Loucy (cell line): Measurements from ENCODE around the gene NAV2.

Experiments used
- H2AFZ ChIP-seq: fragments of 200-600 bp; sonication (generic); 2 replicates; pipeline ENCODE4 v1.6.0; 2016; ENCODE audit warnings: antibody characterized with exemption, mild to moderate bottlenecking, low read length, moderate library complexity
- H3F3A ChIP-seq: fragments of 200-600 bp; 2 replicates; pipeline ENCODE4 v1.6.0; 2016; ENCODE audit warnings: antibody characterized with exemption, low read depth, mild to moderate bottlenecking
- H3K27me3 ChIP-seq: fragments of 200-600 bp; sonication (generic); 2 replicates; pipeline ENCODE4 v1.6.1; 2014; ENCODE audit warnings: low read length, mild to moderate bottlenecking; ENCODE audit not compliant: insufficient read depth, poor library complexity, severe bottlenecking
- H3K36me3 ChIP-seq: fragments of 200-600 bp; sonication (generic); 2 replicates; pipeline ENCODE4 v1.6.1; 2016; ENCODE audit warnings: low read length; ENCODE audit not compliant: insufficient read depth
- H3K4me1 ChIP-seq: fragments of 200-600 bp; sonication (generic); 2 replicates; pipeline ENCODE4 v1.5.1; 2014; ENCODE audit warnings: low read length, mild to moderate bottlenecking; ENCODE audit not compliant: insufficient read depth, poor library complexity, severe bottlenecking
- H3K4me2 ChIP-seq: fragments of 200-600 bp; sonication (generic); 2 replicates; pipeline ENCODE4 v1.6.0; 2014; ENCODE audit warnings: antibody characterized with exemption, low read length, low read depth, mild to moderate bottlenecking; ENCODE audit not compliant: poor library complexity, severe bottlenecking
- H3K4me3 ChIP-seq: fragments of 200-600 bp; sonication (generic); 2 replicates; pipeline ENCODE4 v1.5.1; 2014; ENCODE audit warnings: low read length, mild to moderate bottlenecking, mixed read lengths; ENCODE audit not compliant: poor library complexity, severe bottlenecking
- H3K79me2 ChIP-seq: fragments of 200-600 bp; sonication (generic); 2 replicates; pipeline ENCODE4 v1.6.1; 2014; ENCODE audit warnings: low read length; ENCODE audit not compliant: insufficient read depth
- H3K9ac ChIP-seq: fragments of 200-600 bp; sonication (generic); 2 replicates; pipeline ENCODE4 v1.6.0; 2014; ENCODE audit warnings: mild to moderate bottlenecking, low read depth, low read length, moderate library complexity; ENCODE audit not compliant: poor library complexity, severe bottlenecking
- H3K9me2 ChIP-seq: fragments of 200-600 bp; sonication (generic); replicated peaks from 2 replicates; pipeline ENCODE4 v1.6.1; 2016; ENCODE audit warnings: low read depth, low read length, mixed read lengths
- H3K9me3 ChIP-seq: fragments of 200-600 bp; sonication (generic); 2 replicates; pipeline ENCODE4 v1.6.1; 2014; ENCODE audit warnings: mild to moderate bottlenecking, antibody characterized with exemption, low read length, low read depth; ENCODE audit not compliant: insufficient read depth
- H4K20me1 ChIP-seq: fragments of 200-600 bp; sonication (generic); 2 replicates; pipeline ENCODE4 v1.6.0; 2014; ENCODE audit warnings: antibody characterized with exemption, low read length, mild to moderate bottlenecking; ENCODE audit not compliant: insufficient read depth, poor library complexity, severe bottlenecking
- EZH2phosphoT487 ChIP-seq: fragments of 200-600 bp; IDR thresholded peaks from 2 replicates; pipeline ENCODE4 v1.6.1; 2018; ENCODE audit warnings: antibody characterized with exemption, mild to moderate bottlenecking, moderate library complexity, borderline replicate concordance
- TF ChIP-seq, protein P1 (sequence below): fragments of 200-600 bp; sonication (generic); conservative IDR thresholded peaks from 2 replicates; pipeline ENCODE4 v1.5.1; 2014; ENCODE audit warnings: mild to moderate bottlenecking, antibody characterized with exemption, low read length

Gene NAV2

DNA sequence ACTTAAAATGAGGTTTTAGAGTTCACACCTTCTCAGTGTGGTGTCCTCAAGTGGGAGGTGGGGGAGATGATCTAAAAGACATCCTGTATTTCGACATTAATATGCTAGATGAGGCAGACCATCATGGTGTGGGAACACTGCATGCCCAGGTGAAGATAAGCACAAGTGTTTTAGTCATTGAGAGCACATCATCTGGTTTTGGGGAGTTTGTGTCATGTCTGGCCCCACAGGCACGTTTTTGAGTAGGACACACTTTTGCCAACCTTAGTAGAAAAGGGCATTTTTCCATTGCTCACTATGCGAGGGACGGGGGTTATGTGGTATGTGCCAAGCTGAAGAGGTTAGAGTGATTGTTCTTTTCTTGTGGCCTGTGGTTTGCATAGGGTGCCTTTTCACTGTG is 258.3 kb downstream of the NAV2 start:
- TF ChIP-seq, protein P1, sequence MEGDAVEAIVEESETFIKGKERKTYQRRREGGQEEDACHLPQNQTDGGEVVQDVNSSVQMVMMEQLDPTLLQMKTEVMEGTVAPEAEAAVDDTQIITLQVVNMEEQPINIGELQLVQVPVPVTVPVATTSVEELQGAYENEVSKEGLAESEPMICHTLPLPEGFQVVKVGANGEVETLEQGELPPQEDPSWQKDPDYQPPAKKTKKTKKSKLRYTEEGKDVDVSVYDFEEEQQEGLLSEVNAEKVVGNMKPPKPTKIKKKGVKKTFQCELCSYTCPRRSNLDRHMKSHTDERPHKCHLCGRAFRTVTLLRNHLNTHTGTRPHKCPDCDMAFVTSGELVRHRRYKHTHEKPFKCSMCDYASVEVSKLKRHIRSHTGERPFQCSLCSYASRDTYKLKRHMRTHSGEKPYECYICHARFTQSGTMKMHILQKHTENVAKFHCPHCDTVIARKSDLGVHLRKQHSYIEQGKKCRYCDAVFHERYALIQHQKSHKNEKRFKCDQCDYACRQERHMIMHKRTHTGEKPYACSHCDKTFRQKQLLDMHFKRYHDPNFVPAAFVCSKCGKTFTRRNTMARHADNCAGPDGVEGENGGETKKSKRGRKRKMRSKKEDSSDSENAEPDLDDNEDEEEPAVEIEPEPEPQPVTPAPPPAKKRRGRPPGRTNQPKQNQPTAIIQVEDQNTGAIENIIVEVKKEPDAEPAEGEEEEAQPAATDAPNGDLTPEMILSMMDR, result no peak
- no peak for TF ChIP-seq EZH2phosphoT487
- Histone ChIP-seq H3K79me2 (no peaks in the 10 kb centered on the region), H3K9me3 (no peaks in the 10 kb centered on the region), H4K20me1 (no peaks in the 10 kb centered on the region), H3K36me3 (no peaks in the 10 kb centered on the region), H3K9me2 (no peaks in the 10 kb centered on the region), H3K4me3 (no peak overlapping the region), H3K4me2 (no peak overlapping the region), H3K27me3 (no peaks in the 10 kb centered on the region), H3K9ac (no peak overlapping the region), H3F3A (no peaks in the 10 kb centered on the region), H3K4me1 (no peaks in the 10 kb centered on the region), H2AFZ (no peak overlapping the region)

DNA sequence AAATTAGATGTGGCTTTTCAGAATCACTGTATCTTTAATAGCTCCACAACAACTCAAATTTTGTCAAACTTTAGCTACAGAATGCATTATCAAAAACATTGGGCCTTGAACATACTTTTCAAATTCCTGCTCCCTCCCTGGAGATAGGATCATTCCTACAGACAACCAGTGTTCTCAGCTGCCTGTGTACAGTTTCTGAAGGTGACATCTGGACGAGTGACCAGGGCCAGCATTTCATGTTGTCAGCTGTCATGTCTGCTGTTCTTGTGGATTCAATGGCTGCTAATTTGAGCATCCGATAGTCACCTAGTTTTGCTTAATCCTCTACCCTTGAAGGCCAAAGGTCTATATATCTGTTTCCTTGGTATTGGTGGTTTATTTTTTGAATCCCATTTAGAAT is 259.5 kb downstream of the NAV2 start:
- Histone ChIP-seq H3K36me3 (no peaks in the 10 kb centered on the region), H3K27me3 (no peaks in the 10 kb centered on the region), H3K4me1 (no peaks in the 10 kb centered on the region), H4K20me1 (no peaks in the 10 kb centered on the region), H3K9me3 (no peaks in the 10 kb centered on the region), H3F3A (no peaks in the 10 kb centered on the region), H2AFZ (no peak overlapping the region), H3K9ac (no peak overlapping the region), H3K9me2 (no peaks in the 10 kb centered on the region), H3K4me3 (no peak overlapping the region), H3K4me2 (no peak overlapping the region), H3K79me2 (no peaks in the 10 kb centered on the region)
- TF ChIP-seq, protein P1, result no peak
- no peak for TF ChIP-seq EZH2phosphoT487

DNA sequence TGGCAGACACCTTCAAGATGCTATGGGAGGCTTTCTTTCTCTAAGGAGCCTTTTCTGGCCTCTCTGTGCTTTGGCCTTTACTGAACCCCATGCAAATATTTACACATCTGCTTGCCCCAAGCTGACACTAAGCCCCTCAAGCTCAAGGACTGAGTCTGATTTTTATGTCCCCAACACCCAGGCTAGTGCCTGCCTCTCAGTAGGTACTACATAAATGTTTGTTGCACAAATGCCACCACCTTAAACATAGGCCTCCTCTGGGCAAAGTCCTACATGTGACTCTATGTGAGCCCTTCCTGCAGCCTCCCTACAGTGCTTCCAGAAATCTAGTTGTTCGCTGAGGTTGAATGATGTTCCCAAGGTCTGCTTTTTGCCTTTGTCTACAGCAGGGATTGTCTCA is 260.0 kb downstream of the NAV2 start:
- Histone ChIP-seq H3K4me1 (no peaks in the 10 kb centered on the region), H3K9me3 (no peaks in the 10 kb centered on the region), H3K27me3 (no peaks in the 10 kb centered on the region), H3K36me3 (no peaks in the 10 kb centered on the region), H3K4me3 (no peak overlapping the region), H3K79me2 (no peaks in the 10 kb centered on the region), H2AFZ (no peak overlapping the region), H3K9ac (no peak overlapping the region), H3K4me2 (no peak overlapping the region), H3K9me2 (no peaks in the 10 kb centered on the region), H4K20me1 (no peaks in the 10 kb centered on the region), H3F3A (no peaks in the 10 kb centered on the region)
- no peak for TF ChIP-seq EZH2phosphoT487

DNA sequence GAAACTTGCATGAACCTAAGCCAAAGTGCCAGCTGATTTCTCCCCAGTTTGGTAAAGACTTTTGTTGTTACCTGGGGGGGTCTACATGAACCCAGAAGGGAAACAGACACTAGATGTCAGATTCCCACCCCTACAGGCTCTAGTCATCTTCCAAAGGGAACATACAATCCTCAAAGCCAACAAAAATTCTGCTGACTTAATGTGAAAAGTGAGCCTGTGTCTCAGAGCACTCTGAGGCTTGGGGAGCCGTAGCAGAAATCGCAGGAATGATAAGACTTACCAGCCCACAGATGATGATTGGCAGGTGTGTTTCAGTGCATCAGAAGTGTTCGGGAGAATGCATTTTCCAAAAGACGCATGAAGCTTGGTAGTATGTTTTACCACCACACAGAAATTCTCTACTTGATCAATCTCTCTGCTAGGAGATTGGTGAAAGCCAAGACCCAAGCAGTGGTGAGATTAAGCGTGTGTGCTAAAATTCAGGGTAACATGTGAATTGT is 260.5 kb downstream of the NAV2 start:
- TF ChIP-seq, protein P1, result no peak
- TF ChIP-seq EZH2phosphoT487, result no peak
- Histone ChIP-seq H2AFZ (no peak overlapping the region), H3K4me3 (no peak overlapping the region), H3K4me1 (no peaks in the 10 kb centered on the region), H3K9ac (no peak overlapping the region), H3K9me3 (no peaks in the 10 kb centered on the region), H3K27me3 (no peaks in the 10 kb centered on the region), H3K36me3 (no peaks in the 10 kb centered on the region), H3F3A (no peaks in the 10 kb centered on the region), H3K4me2 (no peak overlapping the region), H3K79me2 (no peaks in the 10 kb centered on the region), H3K9me2 (no peaks in the 10 kb centered on the region), H4K20me1 (no peaks in the 10 kb centered on the region)
